ENCODE results near the gene TXNL4A. TPM values are rescaled to one million over a fixed set of nuclear protein-coding genes. Genes with fewer than 3 reads are reported as not detected.

Gene TXNL4A
- total RNA-seq, 6 donors from 2014 or later, result 11.5 to 101 (median 27.8) TPM

GRCh38 chr18:79935098-79935480 is 53.3 kb downstream of the TXNL4A start:
- Histone ChIP-seq H3K27ac (peak overlapping the region in 2 of 4 donors; percentile 7 to 19), H3K27me3 (no peaks in the 10 kb centered on the region), H3K4me3 (no peak overlapping the region), H3K4me1 (peaks cover 3 to 15% (median 11%) of the 10 kb centered on the region in 4 donors), H3K36me3 (peaks cover 0 to 61% (median 11%) of the 10 kb centered on the region in 4 donors), H3K9me3 (peaks cover 14 to 30% (median 17%) of the 10 kb centered on the region in 4 donors)
- TF ChIP-seq POLR2AphosphoS5 (IDR thresholded peaks at IDR 0.05), result no peak
- ATAC-seq (ENCODE audit: low FRiP score in 2 of 2) (no peak), DNase-seq (peak in 1 of 2 donors; percentile 6)
- 84 to 85% methylated on average over 4 to 5 of the region's 5 CpGs for WGBS, 2 donors

GRCh38 chr18:79934311-79935097 is 53.9 kb downstream of the TXNL4A start:
- 79 to 85% methylated on average over 8 of the region's 8 CpGs for WGBS, 2 donors
- Histone ChIP-seq H3K4me1 (peaks cover 3 to 15% (median 11%) of the 10 kb centered on the region in 4 donors), H3K27ac (peak overlapping the region in 3 of 4 donors; percentile 7 to 20 (median 19)), H3K27me3 (no peaks in the 10 kb centered on the region), H3K9me3 (peaks cover 20 to 36% (median 23%) of the 10 kb centered on the region in 4 donors), H3K36me3 (peaks cover 3 to 61% (median 14%) of the 10 kb centered on the region in 4 donors), H3K4me3 (no peak overlapping the region)
- no peak for TF ChIP-seq POLR2A (IDR thresholded peaks at IDR 0.05)
- TF ChIP-seq CTCF (IDR thresholded peaks at IDR 0.05), result no peak
- no peak for TF ChIP-seq EP300 (IDR thresholded peaks at IDR 0.05)
- no peak for TF ChIP-seq POLR2AphosphoS5 (IDR thresholded peaks at IDR 0.05)
- peak in 1 of 2 donors; percentile 23 for DNase-seq
- peak in 1 of 2 donors; percentile 64 for ATAC-seq (ENCODE audit: low FRiP score in 2 of 2)

- Histone ChIP-seq H3K9me3 (peaks cover 24 to 44% (median 29%) of the 10 kb centered on the region in 4 donors), H3K27me3 (no peaks in the 10 kb centered on the region), H3K27ac (no peak overlapping the region), H3K4me3 (no peak overlapping the region), H3K4me1 (peaks cover 3 to 13% (median 7%) of the 10 kb centered on the region in 4 donors), H3K36me3 (peaks cover 6 to 68% (median 19%) of the 10 kb centered on the region in 4 donors)
- 89 to 90% methylated on average over 10 of the region's 10 CpGs for WGBS, 2 donors
- DNase-seq, result peak in 1 of 2 donors; percentile 19
- no peak for TF ChIP-seq EP300 (IDR thresholded peaks at IDR 0.05)
- TF ChIP-seq CTCF (IDR thresholded peaks at IDR 0.05), result peak in 1 of 6 experiments; percentile 10
- TF ChIP-seq POLR2A (IDR thresholded peaks at IDR 0.05), result no peak
- ATAC-seq (ENCODE audit: low FRiP score in 2 of 2), result peak in 1 of 2 donors; percentile 56
Observed at GRCh38 chr18:79933765-79934164, 54.6 kb downstream of the TXNL4A start.

- H3K27ac ChIP-seq, result no peak overlapping the region
- H3K4me1 ChIP-seq, result peaks cover 0 to 10% (median under 1%) of the 10 kb centered on the region in 4 donors
- H3K4me3 ChIP-seq, result no peak overlapping the region
- ATAC-seq (ENCODE audit: low FRiP score in 2 of 2), result no peak
- H3K27me3 ChIP-seq, result no peaks in the 10 kb centered on the region
- WGBS, 2 donors, result 90 to 97% methylated on average over 3 of the region's 3 CpGs
- DNase-seq, result no peak
- H3K9me3 ChIP-seq, result peaks cover 24 to 45% (median 29%) of the 10 kb centered on the region in 4 donors
- TF ChIP-seq CTCF (IDR thresholded peaks at IDR 0.05), result no peak
- TF ChIP-seq EP300 (IDR thresholded peaks at IDR 0.05), result no peak
- TF ChIP-seq POLR2A (IDR thresholded peaks at IDR 0.05), result no peak
- no peak for TF ChIP-seq POLR2AphosphoS5 (IDR thresholded peaks at IDR 0.05)
- H3K36me3 ChIP-seq, result peaks cover 6 to 71% (median 23%) of the 10 kb centered on the region in 4 donors
Observed at GRCh38 chr18:79932907-79933306, 55.5 kb downstream of the TXNL4A start.

- DNase-seq (no peak), ATAC-seq (ENCODE audit: low FRiP score in 2 of 2) (no peak)
- WGBS, 2 donors, result 96 to 97% methylated on average over 2 of the region's 2 CpGs
- no peaks in the 10 kb centered on the region for H3K27me3 ChIP-seq
- peaks cover 0 to 10% (median 3%) of the 10 kb centered on the region in 4 donors for H3K4me1 ChIP-seq
- TF ChIP-seq EP300 (IDR thresholded peaks at IDR 0.05), result no peak
- TF ChIP-seq CTCF (IDR thresholded peaks at IDR 0.05), result no peak
- TF ChIP-seq POLR2A (IDR thresholded peaks at IDR 0.05), result no peak
- no peak for TF ChIP-seq POLR2AphosphoS5 (IDR thresholded peaks at IDR 0.05)
- peaks cover 6 to 67% (median 24%) of the 10 kb centered on the region in 4 donors for H3K36me3 ChIP-seq
- no peak overlapping the region for H3K4me3 ChIP-seq
- no peak overlapping the region for H3K27ac ChIP-seq
- H3K9me3 ChIP-seq, result peaks cover 24 to 45% (median 29%) of the 10 kb centered on the region in 4 donors
Observed at GRCh38 chr18:79931475-79931874, 56.9 kb downstream of the TXNL4A start.
